ENCODE measurements around the gene KISS1. TPM values are rescaled to one million over a fixed set of nuclear protein-coding genes. Genes with fewer than 3 reads are reported as not detected.

KISS1 gene
- polyA plus RNA-seq, 1 of the 3 experiments (the other 2 are of a cell fraction), result 0.10 TPM

- no peaks in the 10 kb centered on the region for H3K9me2 ChIP-seq
- no peak for TF ChIP-seq USF1 (IDR thresholded peaks at IDR 0.05; ENCODE audit: borderline replicate concordance, low read depth)
- no peak for TF ChIP-seq RXRA (IDR thresholded peaks at IDR 0.05; ENCODE audit: borderline replicate concordance, low read depth)
- TF ChIP-seq SMC3 (IDR thresholded peaks at IDR 0.05; ENCODE audit: low read depth, low read length), result no peak
- TF ChIP-seq CHD2 (IDR thresholded peaks at IDR 0.05; ENCODE audit: low read length, partially characterized antibody), result no peak
- TF ChIP-seq RCOR1 (IDR thresholded peaks at IDR 0.05; ENCODE audit: low read length), result no peak
- no peak for TF ChIP-seq CTCF (IDR thresholded peaks at IDR 0.05)
- no peak for TF ChIP-seq NFIC (IDR thresholded peaks at IDR 0.05; ENCODE audit: borderline replicate concordance)
- TF ChIP-seq ZBTB33 (IDR thresholded peaks at IDR 0.05; ENCODE audit: borderline replicate concordance, low read depth), result no peak
- TF ChIP-seq MEF2A (IDR thresholded peaks at IDR 0.05; ENCODE audit: borderline replicate concordance, low read depth), result no peak
- no peak for TF ChIP-seq MAX (IDR thresholded peaks at IDR 0.05; ENCODE audit: low read depth)
- TF ChIP-seq SIN3A (IDR thresholded peaks at IDR 0.05; ENCODE audit: borderline replicate concordance, low read depth, low read length), result no peak
- TF ChIP-seq FOSL2 (IDR thresholded peaks at IDR 0.05; ENCODE audit: borderline replicate concordance, low read depth), result no peak
- TF ChIP-seq IRF3 (IDR thresholded peaks at IDR 0.05; ENCODE audit: low read depth, low read length), result no peak
- no peak for TF ChIP-seq JUND (IDR thresholded peaks at IDR 0.05)
- TF ChIP-seq GATA2 (CRISPR knock-in tag; IDR thresholded peaks at IDR 0.05), result no peak
- H3F3A ChIP-seq (replicated peaks; ENCODE audit: insufficient read depth), result no peaks in the 10 kb centered on the region
- no peak for DNase-seq
- peaks cover 0 to 11% of the 10 kb centered on the region in 2 experiments for H3K36me3 ChIP-seq (replicated peaks in 1 of 2; ENCODE audit: control insufficient read depth in 1 of 2, insufficient read depth in 2 of 2, low read length in 1 of 2)
- no peaks in the 10 kb centered on the region for H3K4me1 ChIP-seq (ENCODE audit: control insufficient read depth in 1 of 2, insufficient read depth in 2 of 2, low read depth in 1 of 2, low read length in 1 of 2)
- 100% methylated on average over 2 of the region's 3 CpGs for WGBS (ENCODE audit: low lambda C conversion rate)
- H2AFZ ChIP-seq (ENCODE audit: low read depth), result no peak overlapping the region
- no peaks in the 10 kb centered on the region for H3K79me2 ChIP-seq (ENCODE audit: insufficient read depth)
- no peaks in the 10 kb centered on the region for H4K20me1 ChIP-seq (ENCODE audit: insufficient read depth)
- H3K4me3 ChIP-seq (ENCODE audit: low read depth in 2 of 2, low read length in 1 of 2), result no peak overlapping the region
- no peak overlapping the region for H3K27ac ChIP-seq (ENCODE audit: low read depth in 2 of 2, low read length in 1 of 2)
- H3K27me3 ChIP-seq (ENCODE audit: insufficient read depth), result no peaks in the 10 kb centered on the region
- no peaks in the 10 kb centered on the region for H3K9me3 ChIP-seq
- no peak overlapping the region for H3K9ac ChIP-seq
- CTCF ChIA-PET, result interaction anchor here (0.6 to 7.3 kb wide), 3 partner anchors 11 to 222 kb away, joined by 3 to 43 read pairs (median 4); partner anchors contain the start of gene ETNK2
- POLR2A ChIA-PET, result interaction anchor here (0.6 kb wide), 1 partner anchor 331 kb away, joined by 3 read pairs; no protein-coding TSS in a partner anchor
- H3K4me2 ChIP-seq, result no peak overlapping the region
Measured at GRCh38 chr1:204141131-204141530, 55.2 kb downstream of the KISS1 start.

Other genes with a start within 250 kb of the KISS1 start
- 7.2 and 10.6 TPM in 2 replicates for gene SOX13, start 123.4 kb downstream of the KISS1 start, polyA plus RNA-seq (2012; rRNA removed)
- gene ETNK2, start 44.4 kb downstream of the KISS1 start, polyA plus RNA-seq (2012; rRNA removed), result 16.1 and 20.1 TPM in 2 replicates
- not detected in 2 replicates for gene REN, start 30.2 kb downstream of the KISS1 start, polyA plus RNA-seq (2012; rRNA removed)
- not detected in 2 replicates for gene GOLT1A, start 17.5 kb upstream of the KISS1 start, polyA plus RNA-seq (2012; rRNA removed)
- 1.2 and 3.1 TPM in 2 replicates for gene PLEKHA6, start 163.4 kb upstream of the KISS1 start, polyA plus RNA-seq (2012; rRNA removed)
- gene PPP1R15B, start 215.3 kb upstream of the KISS1 start, polyA plus RNA-seq (2012; rRNA removed), result 12.1 and 14.3 TPM in 2 replicates

All from SK-N-SH (cell line).